Stimulated activated CD8-positive, alpha-beta memory T cell treated with anti-CD3 and anti-CD28 coated beads, Interleukin-7, amount 100 ng/mL, for 24 hours (primary cell): ENCODE measurements around the gene ZNF524.
A peak's percentile ranks its signal among the peaks of the same experiment; 100 is the strongest.
"Not testable (repeated sequence)": the region's sequence is repeated elsewhere in the genome, so short reads cannot be mapped to it uniquely, and the experiment has no call there.

ENCODE experiments used
- DNase-seq: peaks from one replicate; pipeline ENCODE4 v3.0.0-alpha.2; 2020; ENCODE audit warnings: low read depth

The ZNF524 gene

GRCh38 chr19:55581145-55581822 is 18.8 kb upstream of the ZNF524 start:
- DNase-seq: no peak

- no peak for DNase-seq
Observed at GRCh38 chr19:55581823-55582223, 18.3 kb upstream of the ZNF524 start.

GRCh38 chr19:55582284-55582683 is 17.8 kb upstream of the ZNF524 start:
- DNase-seq: not testable (repeated sequence)

GRCh38 chr19:55583897-55584296 is 16.2 kb upstream of the ZNF524 start:
- not testable (repeated sequence) for DNase-seq

GRCh38 chr19:55584871-55585270 is 15.2 kb upstream of the ZNF524 start:
- no peak for DNase-seq

GRCh38 chr19:55585658-55586339 is 14.3 kb upstream of the ZNF524 start:
- no peak for DNase-seq

GRCh38 chr19:55586976-55587668 is 13.0 kb upstream of the ZNF524 start:
- peak; percentile 92 for DNase-seq

GRCh38 chr19:55588738-55589137 is 11.3 kb upstream of the ZNF524 start:
- no peak for DNase-seq

- no peak for DNase-seq
Observed at GRCh38 chr19:55590109-55590508, 10.0 kb upstream of the ZNF524 start.

- no peak for DNase-seq
Observed at GRCh38 chr19:55590617-55591016, 9.5 kb upstream of the ZNF524 start.

GRCh38 chr19:55591555-55591954 is 8.5 kb upstream of the ZNF524 start:
- DNase-seq: no peak

- no peak for DNase-seq
Observed at GRCh38 chr19:55592391-55593090, 7.5 kb upstream of the ZNF524 start.

GRCh38 chr19:55593096-55593772 is 6.9 kb upstream of the ZNF524 start:
- DNase-seq: no peak

GRCh38 chr19:55594996-55595545 is 5.0 kb upstream of the ZNF524 start:
- DNase-seq: no peak

- DNase-seq: no peak
Observed at GRCh38 chr19:55596304-55596703, 3.8 kb upstream of the ZNF524 start.

GRCh38 chr19:55597501-55597921 is 2.6 kb upstream of the ZNF524 start:
- DNase-seq: no peak

- no peak for DNase-seq
Observed at GRCh38 chr19:55598034-55598433, 2.1 kb upstream of the ZNF524 start.

GRCh38 chr19:55598719-55599467 is 1.2 kb upstream of the ZNF524 start:
- peak; percentile 89 for DNase-seq

- peak; percentile 92 for DNase-seq
Observed at GRCh38 chr19:55599468-55599841, 633 bp upstream of the ZNF524 start, which contains the start of gene FIZ1. TSS of gene FIZ1 (minus strand) at chr19:55599517. CDS start at chr19:55597865, 1,652 bp downstream.

GRCh38 chr19:55600662-55601028 is 557 bp downstream of the ZNF524 start:
- no peak for DNase-seq

- DNase-seq: no peak
Observed at GRCh38 chr19:55601084-55601483, 996 bp downstream of the ZNF524 start.
